Measurements from ENCODE around the gene DUOX1. TPM values are rescaled to one million over a fixed set of nuclear protein-coding genes. Genes with fewer than 3 reads are reported as not detected.

The DUOX1 gene
- total RNA-seq, 1 donor from 2014 or later, result 0.12 TPM

DNA sequence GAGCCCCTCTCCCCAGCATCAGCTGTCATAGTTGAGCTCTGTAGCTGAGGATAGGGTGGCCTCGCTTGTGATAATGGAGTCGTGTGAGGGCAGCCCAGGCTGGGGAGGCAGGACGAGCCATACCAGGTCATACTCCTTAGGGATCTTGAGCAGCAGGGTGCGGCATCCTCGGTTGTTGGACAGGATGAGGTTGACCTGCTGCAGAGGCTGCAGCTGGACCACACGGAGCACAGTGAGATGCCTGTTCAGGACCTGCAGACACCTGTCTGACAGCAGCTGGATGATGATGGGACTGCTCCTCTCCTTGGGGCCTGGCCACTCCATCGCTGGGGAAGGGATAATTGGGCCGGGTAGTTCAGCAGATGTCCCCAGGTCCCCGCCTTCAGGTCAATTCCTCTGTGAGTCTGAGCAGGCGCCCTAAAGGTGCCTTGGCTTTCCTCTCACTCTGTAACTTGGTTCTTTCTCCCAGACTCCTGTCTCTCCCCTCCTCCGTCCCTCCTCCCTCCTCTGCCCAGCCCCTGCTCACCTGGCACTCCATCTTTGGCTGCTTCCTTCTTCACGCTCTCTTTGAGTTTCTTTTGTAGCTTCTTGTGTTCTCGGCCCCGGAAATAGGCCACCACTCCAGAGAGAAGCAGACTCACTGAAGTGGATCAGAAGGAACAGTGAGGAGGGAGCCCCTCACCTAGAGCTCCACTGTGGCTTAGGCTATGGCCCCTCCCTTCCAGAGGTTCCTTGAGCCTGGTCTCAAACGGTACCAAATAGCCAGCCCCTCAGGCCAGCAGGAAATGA is 23.6 kb upstream of the DUOX1 start:
- no peak for DNase-seq (ENCODE audit: low read depth)
- TF ChIP-seq, protein P1, sequence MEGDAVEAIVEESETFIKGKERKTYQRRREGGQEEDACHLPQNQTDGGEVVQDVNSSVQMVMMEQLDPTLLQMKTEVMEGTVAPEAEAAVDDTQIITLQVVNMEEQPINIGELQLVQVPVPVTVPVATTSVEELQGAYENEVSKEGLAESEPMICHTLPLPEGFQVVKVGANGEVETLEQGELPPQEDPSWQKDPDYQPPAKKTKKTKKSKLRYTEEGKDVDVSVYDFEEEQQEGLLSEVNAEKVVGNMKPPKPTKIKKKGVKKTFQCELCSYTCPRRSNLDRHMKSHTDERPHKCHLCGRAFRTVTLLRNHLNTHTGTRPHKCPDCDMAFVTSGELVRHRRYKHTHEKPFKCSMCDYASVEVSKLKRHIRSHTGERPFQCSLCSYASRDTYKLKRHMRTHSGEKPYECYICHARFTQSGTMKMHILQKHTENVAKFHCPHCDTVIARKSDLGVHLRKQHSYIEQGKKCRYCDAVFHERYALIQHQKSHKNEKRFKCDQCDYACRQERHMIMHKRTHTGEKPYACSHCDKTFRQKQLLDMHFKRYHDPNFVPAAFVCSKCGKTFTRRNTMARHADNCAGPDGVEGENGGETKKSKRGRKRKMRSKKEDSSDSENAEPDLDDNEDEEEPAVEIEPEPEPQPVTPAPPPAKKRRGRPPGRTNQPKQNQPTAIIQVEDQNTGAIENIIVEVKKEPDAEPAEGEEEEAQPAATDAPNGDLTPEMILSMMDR (conservative IDR thresholded peaks at IDR 0.05; ENCODE audit: low read depth, low read length), result no peak
- H3K4me3 ChIP-seq (ENCODE audit: low read depth, low read length), result no peak overlapping the region

DNA sequence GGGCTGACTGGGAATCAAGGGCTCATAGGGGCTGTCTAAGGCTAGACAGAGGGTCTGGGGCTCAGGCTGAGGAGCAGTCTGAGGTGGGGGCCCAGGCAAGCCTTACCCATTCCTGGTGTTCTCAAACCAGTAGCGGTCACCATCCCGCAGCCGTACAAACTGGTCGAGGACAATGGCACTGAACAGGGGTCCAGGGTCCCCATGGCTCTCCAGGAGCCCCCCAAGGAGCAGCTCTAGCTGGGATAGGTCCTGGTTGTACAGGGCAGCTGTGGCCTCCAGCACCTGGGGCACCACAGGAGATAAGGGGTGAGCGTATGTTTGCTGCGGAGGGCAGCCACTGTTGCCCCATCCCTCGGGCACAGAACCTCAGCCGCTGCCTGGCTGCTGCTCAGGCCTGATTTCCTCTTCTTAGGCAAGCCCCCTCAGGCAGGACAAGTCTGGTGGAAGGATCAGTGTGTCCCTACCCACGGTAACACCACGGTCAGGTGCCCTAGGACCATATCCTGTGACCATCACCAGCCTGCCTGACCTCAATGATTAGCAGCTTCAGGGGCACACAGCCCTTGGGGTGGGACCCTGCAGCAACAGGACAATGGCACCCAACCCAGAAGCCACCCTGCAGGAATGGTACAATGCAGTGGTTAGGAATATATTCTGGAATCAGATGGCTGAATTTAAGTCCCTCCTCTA is 21.7 kb upstream of the DUOX1 start:
- no peak for DNase-seq (ENCODE audit: low read depth)
- no peak overlapping the region for H3K4me3 ChIP-seq (ENCODE audit: low read depth, low read length)
- TF ChIP-seq, protein P1 (conservative IDR thresholded peaks at IDR 0.05; ENCODE audit: low read depth, low read length), result no peak

DNA sequence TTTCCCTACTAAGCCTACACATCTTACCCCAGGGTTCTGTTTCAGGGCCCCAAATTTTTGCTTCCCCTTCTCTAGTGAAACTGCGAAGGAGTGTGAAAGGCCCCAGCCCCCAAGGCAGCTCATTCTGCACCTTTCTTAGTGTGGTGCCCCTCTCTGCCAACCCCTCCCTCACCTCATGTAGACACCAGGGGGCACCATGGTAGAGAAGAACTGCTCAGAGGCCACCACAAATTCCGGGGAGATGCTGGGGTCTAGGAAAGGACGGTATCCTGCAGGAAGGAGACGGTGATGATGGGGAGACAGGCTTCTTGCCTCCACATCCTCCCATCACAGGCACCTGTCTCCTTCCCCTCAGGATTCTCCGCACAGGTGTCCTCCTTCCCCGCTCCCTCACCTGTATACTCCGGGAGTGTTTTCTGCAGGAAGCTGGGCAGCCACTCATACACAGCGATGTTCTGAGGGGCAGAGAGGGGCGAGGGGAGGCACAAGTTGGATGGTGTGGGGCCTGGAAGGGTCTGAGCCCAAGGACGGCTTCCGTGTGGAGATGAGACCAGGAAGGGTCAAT is 19.5 kb upstream of the DUOX1 start:
- no peak overlapping the region for H3K4me3 ChIP-seq (ENCODE audit: low read depth, low read length)
- TF ChIP-seq, protein P1 (conservative IDR thresholded peaks at IDR 0.05; ENCODE audit: low read depth, low read length), result peak; percentile 28
- DNase-seq (ENCODE audit: low read depth), result no peak

DNA sequence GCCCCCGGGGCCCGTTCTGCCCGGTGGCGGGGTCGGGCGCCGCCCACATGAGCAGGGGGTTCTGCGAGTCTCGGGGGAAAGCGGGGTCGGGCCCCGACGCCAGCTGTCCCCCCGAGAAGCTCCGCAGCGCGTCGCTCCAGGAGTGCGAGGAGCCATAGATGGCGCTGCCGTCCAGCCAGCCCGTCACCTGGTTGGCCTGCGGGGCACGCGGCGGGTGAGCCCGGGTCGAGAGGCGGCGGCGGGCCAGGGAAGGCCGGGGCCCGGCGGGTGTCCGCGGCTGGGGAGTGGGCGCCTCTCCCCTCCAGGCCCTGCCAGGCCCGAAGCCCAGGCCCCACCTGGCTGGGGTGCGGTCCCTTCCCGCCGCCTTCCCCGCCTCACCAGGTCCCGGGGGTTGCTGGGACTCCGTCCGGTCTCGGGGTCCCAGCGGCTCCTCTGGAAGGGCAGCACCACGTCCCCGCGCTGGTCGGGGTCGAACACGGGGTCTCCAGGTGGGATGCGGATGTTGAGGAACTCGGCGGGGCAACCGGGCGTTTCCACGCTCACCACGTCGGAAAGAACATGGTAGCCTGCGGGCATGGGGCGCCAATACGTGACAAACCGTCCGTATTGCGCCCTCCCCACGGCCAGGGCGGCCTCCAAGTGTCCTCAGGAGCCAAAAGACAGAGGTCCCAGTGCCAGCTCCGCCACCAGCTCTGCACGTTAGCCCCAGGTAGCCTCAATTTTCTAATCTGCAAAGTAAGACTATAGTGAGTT is 18.2 kb upstream of the DUOX1 start:
- DNase-seq (ENCODE audit: low read depth), result no peak
- TF ChIP-seq, protein P1 (conservative IDR thresholded peaks at IDR 0.05; ENCODE audit: low read depth, low read length), result no peak
- H3K4me3 ChIP-seq (ENCODE audit: low read depth, low read length), result no peak overlapping the region

DNA sequence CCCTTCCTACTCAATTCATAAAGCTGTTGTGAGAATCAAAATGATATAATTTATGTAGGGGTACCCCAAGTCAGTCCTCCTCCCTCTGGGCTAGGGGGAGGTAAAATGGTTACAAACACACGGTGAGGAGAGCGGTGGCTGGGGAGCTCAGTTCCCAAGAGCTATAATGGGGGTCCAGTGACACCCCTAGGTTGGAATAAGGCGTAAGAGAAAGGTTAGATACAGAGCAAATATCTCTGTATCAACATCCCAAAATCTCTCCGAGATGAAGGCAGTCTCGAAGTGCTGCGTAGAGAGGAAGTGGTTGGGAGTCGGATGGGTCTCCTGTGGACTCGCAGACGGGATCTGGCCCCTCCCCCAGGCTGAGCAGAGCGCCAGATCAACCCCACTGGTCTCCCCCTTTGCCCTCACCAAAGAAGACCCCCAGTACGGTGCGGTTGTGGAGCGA is 17.6 kb upstream of the DUOX1 start:
- no peak overlapping the region for H3K4me3 ChIP-seq (ENCODE audit: low read depth, low read length)
- TF ChIP-seq, protein P1 (conservative IDR thresholded peaks at IDR 0.05; ENCODE audit: low read depth, low read length), result no peak

DNA sequence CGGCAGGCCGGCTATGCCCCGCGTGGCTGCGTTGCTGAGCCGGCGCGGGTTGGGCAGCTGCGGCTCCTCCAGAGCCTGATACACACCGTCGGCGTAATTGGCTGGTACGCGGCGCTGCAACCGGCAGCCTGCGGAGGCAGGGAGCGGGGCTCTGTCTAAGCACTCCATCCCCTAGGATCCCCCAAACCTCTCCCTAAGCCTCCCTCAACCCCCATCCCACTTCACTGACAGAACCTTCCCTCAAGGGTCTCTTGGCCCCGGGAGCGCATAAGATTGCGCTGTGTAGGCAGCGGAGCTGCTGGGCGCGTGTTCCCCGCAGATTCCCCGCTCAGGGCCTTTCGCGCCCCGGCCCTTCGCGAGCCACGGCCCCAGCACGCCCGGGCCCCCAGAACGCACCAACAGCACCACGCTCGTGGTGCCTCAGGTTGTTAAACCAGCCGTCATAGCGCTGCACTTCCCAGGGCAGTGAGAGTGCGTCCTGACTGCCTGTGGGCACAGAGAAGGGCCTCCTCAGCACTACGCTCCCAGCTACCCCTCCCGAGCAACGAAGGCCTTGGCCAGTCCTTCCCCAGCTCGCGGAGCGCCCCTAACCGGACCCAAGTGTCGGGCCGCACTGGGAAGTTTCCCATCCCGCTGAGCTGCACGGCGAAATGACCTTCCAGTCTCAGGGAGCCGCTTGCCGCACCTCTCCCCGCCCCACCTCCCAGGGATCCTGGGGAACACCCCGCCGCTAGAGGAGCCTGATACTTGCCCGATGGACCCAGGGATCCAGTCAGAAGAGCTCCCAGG is 17.0 kb upstream of the DUOX1 start:
- no peak overlapping the region for H3K4me3 ChIP-seq (ENCODE audit: low read depth, low read length)
- TF ChIP-seq, protein P1 (conservative IDR thresholded peaks at IDR 0.05; ENCODE audit: low read depth, low read length), result no peak
- no peak for DNase-seq (ENCODE audit: low read depth)

More for the DNA sequence above, 17.6 kb upstream of the DUOX1 start:
- no peak for DNase-seq (ENCODE audit: low read depth)

Data from epithelial cell of proximal tubule (primary cell).